Measurements from ENCODE around the gene SRP14. TPM values are rescaled to one million over a fixed set of nuclear protein-coding genes. Genes with fewer than 3 reads are reported as not detected.

Gene SRP14
- total RNA-seq, 2 experiments from 2014 or later: 120 to 126 TPM

DNA sequence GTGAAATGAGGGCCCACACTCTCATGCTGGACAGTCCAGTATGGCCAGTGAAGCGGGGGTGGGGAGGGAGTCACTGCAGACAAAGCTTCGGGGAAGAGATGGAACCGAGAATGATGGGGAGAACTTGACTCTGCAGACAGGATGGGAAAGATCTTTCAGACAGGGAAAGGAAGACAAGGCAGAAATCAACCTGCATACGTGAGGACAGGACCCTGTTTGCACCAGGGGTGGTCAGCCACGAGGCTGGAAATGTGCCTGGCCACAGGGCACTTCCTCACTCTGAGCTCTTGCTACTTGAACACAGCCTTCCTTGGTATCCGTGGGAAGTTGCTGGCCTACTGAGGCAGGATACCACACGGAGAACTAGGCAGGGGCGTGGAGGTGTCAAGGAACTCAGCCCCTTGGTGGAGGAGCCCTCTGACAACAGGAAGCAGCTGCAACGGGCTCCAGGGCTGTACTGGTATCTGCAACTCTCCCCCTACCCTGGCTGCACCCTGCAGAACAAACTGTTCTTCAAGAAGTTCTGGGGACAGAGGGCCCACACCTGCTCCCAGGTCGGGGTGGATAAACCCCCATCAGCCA, 9.3 kb upstream of the SRP14 start:
- Mint-ChIP-seq H3K27ac (peak overlapping the region; percentile 88), H3K4me3 (peak overlapping the region; percentile 77), H3K36me3 (ENCODE audit: low read depth) (no peaks in the 10 kb centered on the region), H3K27me3 (no peaks in the 10 kb centered on the region), H3K4me1 (ENCODE audit: low read depth) (peaks cover 77% of the 10 kb centered on the region), H3K9me3 (no peaks in the 10 kb centered on the region)
- H3K27me3 ChIP-seq (ENCODE audit: control insufficient read depth in 1 of 2, insufficient read depth in 2 of 2, low read length in 2 of 2): no peaks in the 10 kb centered on the region
- DNase-seq (peak in 10 of 14 experiments; percentile 26 to 71 (median 51)), ATAC-seq (ENCODE audit: poor library complexity) (peak; percentile 45)
- H3K4me1 ChIP-seq (ENCODE audit: insufficient read depth, low read length): peaks cover 59% of the 10 kb centered on the region
- no peaks in the 10 kb centered on the region for H3K9me3 ChIP-seq (ENCODE audit: control insufficient read depth in 1 of 2, insufficient read depth in 1 of 2, low read length in 2 of 2)
- TF ChIP-seq CTCF (IDR thresholded peaks at IDR 0.05): no peak
- no peak overlapping the region for H3K4me3 ChIP-seq (ENCODE audit: low read length)
- ChIA-PET CTCF (interaction anchor here (1.1 to 7.1 kb wide), 7 partner anchors 9 to 320 kb away, joined by 3 to 67 read pairs (median 4); partner anchors contain the start of genes BMF and SRP14), POLR2A (interaction anchor here (1.2 to 5.7 kb wide), 8 partner anchors 7 to 260 kb away, joined by 3 to 53 read pairs (median 6); partner anchors contain the start of genes BMF and SRP14)
- intact Hi-C loops (cut with DNase I, micrococcal nuclease): loop anchor here in 1 of 2 experiments (5.0 to 10.0 kb wide), 2 partner anchors 169 to 264 kb away; partner anchors contain the start of gene FSIP1
- H3K36me3 ChIP-seq (ENCODE audit: insufficient read depth, low read length): no peaks in the 10 kb centered on the region
- H3K27ac ChIP-seq (ENCODE audit: low read depth in 1 of 2, low read length in 2 of 2): peak overlapping the region; percentile 3 to 71

GRCh38 chr15:40047415-40048210, 8.6 kb upstream of the SRP14 start:
- no peaks in the 10 kb centered on the region for H3K27me3 ChIP-seq (ENCODE audit: control insufficient read depth in 1 of 2, insufficient read depth in 2 of 2, low read length in 2 of 2)
- no peaks in the 10 kb centered on the region for H3K9me3 ChIP-seq (ENCODE audit: control insufficient read depth in 1 of 2, insufficient read depth in 1 of 2, low read length in 2 of 2)
- no peaks in the 10 kb centered on the region for H3K36me3 ChIP-seq (ENCODE audit: insufficient read depth, low read length)
- H3K4me3 ChIP-seq (ENCODE audit: low read length): no peak overlapping the region
- ATAC-seq (ENCODE audit: poor library complexity) (peak; percentile 64), DNase-seq (peak in 12 of 14 experiments; percentile 23 to 79 (median 52))
- H3K27me3 Mint-ChIP-seq: no peaks in the 10 kb centered on the region
- peaks cover 70% of the 10 kb centered on the region for H3K4me1 Mint-ChIP-seq (ENCODE audit: low read depth)
- H3K4me3 Mint-ChIP-seq: peak overlapping the region; percentile 77
- peak overlapping the region; percentile 88 for H3K27ac Mint-ChIP-seq
- intact Hi-C loops (cut with DNase I, micrococcal nuclease): loop anchor here (2.0 to 10.0 kb wide), 3 partner anchors 61 to 263 kb away; partner anchors contain the start of genes BMF (in 1 of the 2) and FSIP1 (in 1 of the 2)
- peaks cover 58% of the 10 kb centered on the region for H3K4me1 ChIP-seq (ENCODE audit: insufficient read depth, low read length)
- TF ChIP-seq CTCF (IDR thresholded peaks at IDR 0.05): no peak
- H3K27ac ChIP-seq (ENCODE audit: low read depth in 1 of 2, low read length in 2 of 2): peak overlapping the region; percentile 3 to 71
- H3K9me3 Mint-ChIP-seq: no peaks in the 10 kb centered on the region
- CTCF ChIA-PET: interaction anchor here (1.0 to 7.1 kb wide), 9 partner anchors 8 to 321 kb away, joined by 3 to 67 read pairs (median 3); partner anchors contain the start of genes BMF and SRP14
- POLR2A ChIA-PET: interaction anchor here (0.6 to 5.7 kb wide), 10 partner anchors 8 to 261 kb away, joined by 3 to 53 read pairs (median 5); partner anchors contain the start of genes BMF and SRP14
- no peaks in the 10 kb centered on the region for H3K36me3 Mint-ChIP-seq (ENCODE audit: low read depth)

GRCh38 chr15:40046721-40047414, 7.9 kb upstream of the SRP14 start:
- no peaks in the 10 kb centered on the region for H3K9me3 Mint-ChIP-seq
- CTCF ChIA-PET: interaction anchor here (1.0 to 7.1 kb wide), 6 partner anchors 11 to 321 kb away, joined by 3 to 67 read pairs (median 4); partner anchors contain the start of gene BMF
- H3K36me3 Mint-ChIP-seq (ENCODE audit: low read depth): no peaks in the 10 kb centered on the region
- H3K4me1 Mint-ChIP-seq (ENCODE audit: low read depth): peaks cover 62% of the 10 kb centered on the region
- intact Hi-C loops (cut with DNase I, micrococcal nuclease): loop anchor here (2.0 to 10.0 kb wide), 3 partner anchors 62 to 262 kb away; partner anchors contain the start of genes BMF (in 1 of the 2) and FSIP1 (in 1 of the 2)
- H3K27me3 Mint-ChIP-seq: no peaks in the 10 kb centered on the region
- H3K27ac Mint-ChIP-seq: peak overlapping the region; percentile 88
- no peaks in the 10 kb centered on the region for H3K36me3 ChIP-seq (ENCODE audit: insufficient read depth, low read length)
- no peaks in the 10 kb centered on the region for H3K27me3 ChIP-seq (ENCODE audit: control insufficient read depth in 1 of 2, insufficient read depth in 2 of 2, low read length in 2 of 2)
- POLR2A ChIA-PET: interaction anchor here (0.6 to 5.7 kb wide), 7 partner anchors 7 to 227 kb away, joined by 3 to 53 read pairs (median 7); partner anchors contain the start of genes BMF and SRP14
- no peaks in the 10 kb centered on the region for H3K9me3 ChIP-seq (ENCODE audit: control insufficient read depth in 1 of 2, insufficient read depth in 1 of 2, low read length in 2 of 2)
- H3K4me3 ChIP-seq (ENCODE audit: low read length): no peak overlapping the region
- ATAC-seq (ENCODE audit: poor library complexity) (no peak), DNase-seq (peak in 3 of 14 experiments; percentile 10 to 58 (median 41))
- no peak overlapping the region for H3K4me3 Mint-ChIP-seq
- peak overlapping the region; percentile 3 to 71 for H3K27ac ChIP-seq (ENCODE audit: low read depth in 1 of 2, low read length in 2 of 2)
- no peak for TF ChIP-seq CTCF (IDR thresholded peaks at IDR 0.05)
- H3K4me1 ChIP-seq (ENCODE audit: insufficient read depth, low read length): peaks cover 56% of the 10 kb centered on the region

Data from CD4-positive, alpha-beta T cell (primary cell).